ENCODE results near the gene C9.

GRCh38 chr5:39340506-39340905, 23.8 kb downstream of the C9 start:
- TF ChIP-seq CTCF (IDR thresholded peaks at IDR 0.05; ENCODE audit: low read depth, low read length, missing input control) (no peak), SP1 (IDR thresholded peaks at IDR 0.05) (no peak), MAX (IDR thresholded peaks at IDR 0.05) (no peak), REST (IDR thresholded peaks at IDR 0.05) (no peak), JUND (IDR thresholded peaks at IDR 0.05) (no peak), RAD21 (IDR thresholded peaks at IDR 0.05) (no peak), ATF3 (IDR thresholded peaks at IDR 0.05) (no peak)

Data from liver (tissue), 3 donors.